GM21423 (cell line): Measurements from ENCODE around the gene KLHL14.
A peak's percentile ranks its signal among the peaks of the same experiment; 100 is the strongest.
"Not testable (repeated sequence)": the region's sequence is repeated elsewhere in the genome, so short reads cannot be mapped to it uniquely, and the experiment has no call there.

ENCODE experiments used
- ATAC-seq: cut with Tn5 transposase; IDR thresholded peaks from one replicate; pipeline ENCODE4 v1.9.1; 2021; ENCODE audit warnings: mild to moderate bottlenecking, moderate library complexity; ENCODE audit not compliant: unreplicated experiment

The KLHL14 gene, protein sequence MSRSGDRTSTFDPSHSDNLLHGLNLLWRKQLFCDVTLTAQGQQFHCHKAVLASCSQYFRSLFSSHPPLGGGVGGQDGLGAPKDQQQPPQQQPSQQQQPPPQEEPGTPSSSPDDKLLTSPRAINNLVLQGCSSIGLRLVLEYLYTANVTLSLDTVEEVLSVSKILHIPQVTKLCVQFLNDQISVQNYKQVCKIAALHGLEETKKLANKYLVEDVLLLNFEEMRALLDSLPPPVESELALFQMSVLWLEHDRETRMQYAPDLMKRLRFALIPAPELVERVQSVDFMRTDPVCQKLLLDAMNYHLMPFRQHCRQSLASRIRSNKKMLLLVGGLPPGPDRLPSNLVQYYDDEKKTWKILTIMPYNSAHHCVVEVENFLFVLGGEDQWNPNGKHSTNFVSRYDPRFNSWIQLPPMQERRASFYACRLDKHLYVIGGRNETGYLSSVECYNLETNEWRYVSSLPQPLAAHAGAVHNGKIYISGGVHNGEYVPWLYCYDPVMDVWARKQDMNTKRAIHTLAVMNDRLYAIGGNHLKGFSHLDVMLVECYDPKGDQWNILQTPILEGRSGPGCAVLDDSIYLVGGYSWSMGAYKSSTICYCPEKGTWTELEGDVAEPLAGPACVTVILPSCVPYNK

DNA sequence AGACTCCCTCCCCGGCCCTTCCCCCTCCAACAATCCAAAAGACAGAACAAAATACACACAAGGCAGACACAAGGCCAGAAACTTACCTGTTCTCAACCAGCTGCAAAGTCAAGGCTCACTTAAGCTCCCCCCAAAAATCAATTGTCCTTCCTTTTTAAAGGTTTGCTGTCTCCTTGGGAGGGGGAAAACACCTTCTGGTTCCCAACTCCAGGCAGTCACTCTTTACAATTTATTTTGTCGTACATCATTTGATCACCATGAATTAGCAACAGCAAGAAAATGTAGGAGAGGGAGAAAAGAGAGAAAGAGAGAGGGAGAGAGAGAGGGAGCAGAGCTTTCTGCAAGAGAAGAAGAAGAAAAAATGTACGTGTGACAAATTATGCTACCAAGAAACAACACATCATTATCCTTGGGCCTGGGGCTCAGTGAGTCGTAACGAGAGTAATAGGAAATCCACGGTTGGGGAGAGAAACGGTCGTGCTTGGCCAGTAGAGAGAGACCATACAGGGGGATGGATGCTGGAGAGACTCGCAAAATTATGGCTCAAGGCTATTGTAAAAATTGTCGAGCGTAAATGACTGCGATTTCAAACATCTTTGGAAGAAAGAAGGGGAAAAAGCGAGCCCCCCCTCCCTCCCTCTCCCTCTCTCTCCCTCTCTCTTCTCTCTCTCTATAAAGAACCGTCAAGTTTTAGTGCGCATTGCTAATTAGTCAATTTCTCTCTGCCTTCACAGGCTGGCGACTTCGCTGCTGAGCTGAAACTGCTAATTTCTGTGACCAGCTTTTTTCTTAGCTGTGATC lies at the start of gene KLHL14:
TSS of gene KLHL14 (minus strand) at position 443 of the 801 bp plus-strand sequence. CDS start 2,432 bp downstream, outside the sequence.
- ATAC-seq: no peak

GRCh38 chr18:32822197-32822596 lies 49.4 kb upstream of the KLHL14 start:
- ATAC-seq: no peak

- no peak for ATAC-seq
These were observed 43.1 kb upstream of the KLHL14 start for GRCh38 chr18:32815881-32816280.

DNA sequence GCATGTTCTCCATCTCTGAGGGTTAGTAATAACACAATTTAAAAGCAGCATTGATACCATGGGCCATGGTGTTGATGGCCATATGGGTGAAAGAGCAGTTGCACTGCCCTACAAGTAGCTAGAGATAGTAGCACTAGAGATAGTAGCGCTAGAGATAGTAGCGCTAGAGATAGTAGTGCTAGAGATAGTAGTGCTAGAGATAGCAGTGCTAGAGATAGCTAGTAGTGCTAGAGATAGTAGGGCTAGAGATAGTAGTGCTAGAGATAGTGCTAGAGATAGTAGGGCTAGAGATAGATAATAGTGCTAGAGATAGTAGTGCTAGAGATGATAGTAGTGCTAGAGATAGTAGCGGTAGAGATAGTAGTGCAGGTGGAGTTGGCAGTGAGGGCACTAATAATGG lies 39.5 kb upstream of the KLHL14 start:
- ATAC-seq: no peak

- ATAC-seq: no peak
These were observed 37.5 kb upstream of the KLHL14 start for GRCh38 chr18:32810314-32810713.

DNA sequence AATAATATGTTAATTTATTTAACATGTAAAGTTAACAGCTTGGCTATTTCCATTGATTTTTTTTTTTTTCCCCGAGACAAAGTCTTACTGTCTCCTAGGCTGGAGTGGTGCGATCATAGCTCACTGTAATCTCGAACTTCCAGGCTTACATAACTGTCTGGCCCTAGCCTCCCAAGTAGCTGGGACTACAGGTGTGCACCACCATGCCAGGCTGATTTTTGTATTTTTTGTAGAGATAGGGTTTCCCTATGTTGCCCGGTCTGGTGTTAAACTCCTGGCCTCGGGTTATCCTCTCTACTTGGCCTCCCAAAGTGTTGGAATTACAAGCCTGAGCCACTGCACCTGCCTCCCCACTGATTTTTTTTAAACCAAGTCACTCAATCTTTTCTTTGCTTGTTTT lies 32.5 kb upstream of the KLHL14 start:
- no peak for ATAC-seq

- no peak for ATAC-seq
These were observed 31.5 kb upstream of the KLHL14 start for GRCh38 chr18:32804134-32804888.

DNA sequence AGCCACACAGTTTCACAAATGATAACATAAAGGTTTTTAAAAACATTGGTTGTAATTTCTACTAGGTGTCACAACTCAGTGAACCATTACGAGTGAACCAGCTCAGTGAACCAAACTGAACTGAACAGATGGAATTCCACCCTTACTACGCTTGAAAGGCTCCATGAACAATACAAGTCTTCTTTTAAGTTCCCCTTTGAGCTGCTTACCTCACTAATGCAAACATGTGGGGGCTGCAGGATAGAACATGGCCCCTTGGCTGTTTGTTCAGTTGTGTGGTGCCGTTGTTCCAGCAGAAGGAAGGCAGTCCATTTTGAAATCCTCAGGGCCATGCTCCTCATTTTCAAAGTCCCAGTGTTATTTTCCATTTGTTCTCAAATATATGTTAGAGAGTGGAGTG lies 30.7 kb upstream of the KLHL14 start:
- ATAC-seq: peak; percentile 94

DNA sequence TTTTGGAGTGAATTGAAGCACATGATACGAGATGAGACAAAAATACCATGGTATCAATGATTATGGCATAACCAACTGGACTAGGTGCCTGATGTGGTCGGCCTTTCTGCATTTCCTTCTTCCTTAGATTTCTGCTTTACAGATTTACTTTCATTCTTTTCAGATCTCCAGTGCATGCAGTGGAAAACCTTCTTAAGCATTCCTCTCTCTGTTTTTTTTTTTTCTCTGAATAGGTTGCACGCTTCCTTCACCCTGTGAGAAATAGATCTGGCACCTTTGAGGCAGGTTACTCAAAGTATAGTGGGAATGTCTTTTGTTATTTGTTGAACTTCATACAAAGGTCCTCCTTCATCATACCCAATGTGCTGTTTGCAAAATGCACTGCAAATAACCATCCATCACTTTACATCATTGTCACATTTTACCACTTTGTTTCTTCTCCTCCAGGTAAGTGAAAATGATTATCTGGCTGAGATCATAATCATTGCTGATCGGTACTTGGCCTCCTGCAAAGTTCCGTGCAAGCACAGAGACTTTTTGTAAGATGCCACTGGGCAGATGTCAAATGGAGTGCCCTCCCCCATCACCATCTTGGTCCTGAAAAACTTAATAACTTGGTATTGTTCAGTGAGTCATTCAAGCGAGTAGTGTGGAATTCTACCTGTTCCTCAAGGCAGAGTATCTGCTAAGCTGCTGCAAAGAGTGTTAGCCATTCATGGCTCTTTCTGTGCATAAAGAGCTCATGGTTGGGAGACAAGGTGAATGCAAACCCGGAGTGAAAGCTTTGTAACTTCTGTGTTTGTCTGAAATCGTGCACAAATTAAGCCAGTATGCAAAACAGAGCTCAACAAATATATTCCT lies 30.0 kb upstream of the KLHL14 start:
- peak; percentile 55 for ATAC-seq

DNA sequence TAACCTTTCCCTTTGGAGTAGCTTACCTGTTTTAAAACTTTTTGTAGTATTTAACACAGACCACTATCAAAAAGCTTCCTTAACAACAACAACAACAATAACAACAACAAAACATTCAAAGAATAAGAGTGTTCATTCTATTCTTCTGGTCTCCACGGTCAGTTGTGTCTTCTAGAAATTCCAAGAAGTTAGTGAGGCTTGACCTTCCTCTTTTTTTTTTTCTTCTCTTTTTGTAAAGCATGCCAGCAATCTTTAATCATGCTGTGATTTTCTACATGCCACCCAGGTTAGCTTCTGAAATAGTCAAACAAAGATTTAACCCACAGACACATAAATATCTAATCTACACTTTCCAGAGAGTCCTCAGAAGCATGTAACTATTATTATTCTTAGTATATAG lies 28.4 kb upstream of the KLHL14 start:
- no peak for ATAC-seq

DNA sequence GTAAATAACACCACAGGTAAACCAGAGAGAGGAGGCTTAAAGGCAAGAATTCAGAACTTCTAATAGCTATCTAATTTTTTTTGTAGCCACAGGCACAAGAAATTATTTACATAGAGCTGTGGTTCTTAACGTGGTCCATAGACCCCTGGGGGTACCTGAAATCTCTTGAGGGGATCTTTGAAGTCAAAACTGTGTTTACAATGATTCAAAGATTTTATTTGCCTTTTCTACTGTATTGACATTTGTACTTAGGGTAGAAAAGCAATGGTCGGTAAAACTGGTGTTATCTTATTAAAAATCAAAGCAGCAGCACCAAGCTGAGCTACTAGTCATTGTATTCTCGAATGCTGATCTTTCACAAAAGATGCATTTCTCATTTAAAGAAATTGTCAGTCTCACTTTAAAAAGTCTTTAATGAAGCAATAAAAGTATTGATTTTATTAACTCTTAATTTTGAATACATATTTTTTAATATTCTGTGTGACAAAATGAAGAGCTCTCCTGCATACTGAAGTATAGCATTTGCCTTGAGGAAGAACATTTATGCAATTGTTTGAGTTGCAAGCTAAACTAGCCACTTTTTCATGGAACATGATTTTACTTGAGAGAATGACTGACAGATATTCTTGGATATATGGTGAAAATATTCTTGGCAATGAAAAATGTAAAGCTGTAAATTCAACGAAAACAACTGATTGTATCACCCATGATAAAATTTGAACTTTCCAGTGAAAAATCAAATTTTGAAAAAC lies 25.6 kb upstream of the KLHL14 start:
- no peak for ATAC-seq

- not testable (repeated sequence) for ATAC-seq
These were observed 21.8 kb upstream of the KLHL14 start for GRCh38 chr18:32794667-32795066.

GRCh38 chr18:32779010-32779409 lies 6.2 kb upstream of the KLHL14 start:
- ATAC-seq: no peak

DNA sequence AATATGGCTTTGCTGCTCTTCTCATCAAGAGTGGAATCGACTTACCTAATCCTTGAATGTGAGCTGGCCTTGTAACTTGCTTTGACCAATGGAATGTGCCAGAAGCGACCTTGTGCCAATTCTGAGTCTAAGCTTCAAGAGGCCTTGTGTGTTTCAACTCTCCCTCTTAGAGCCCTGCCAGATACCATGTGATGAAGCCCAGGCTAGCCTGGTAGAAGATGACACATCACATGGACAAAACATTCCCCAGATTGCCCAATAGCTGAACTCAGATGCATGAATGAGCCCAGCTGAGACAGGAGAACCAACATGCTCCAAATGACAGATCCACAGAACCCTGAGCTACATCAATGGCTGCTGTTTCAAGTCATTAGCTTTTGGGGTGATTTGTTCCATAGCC lies 4.2 kb upstream of the KLHL14 start:
- ATAC-seq: no peak

GRCh38 chr18:32776561-32776960 lies 3.7 kb upstream of the KLHL14 start:
- ATAC-seq: no peak

- ATAC-seq: no peak
These were observed 2.8 kb upstream of the KLHL14 start for GRCh38 chr18:32775628-32776027.

GRCh38 chr18:32773382-32773712 lies 524 bp upstream of the KLHL14 start:
- ATAC-seq: no peak

- ATAC-seq: no peak
These were observed 797 bp downstream of the KLHL14 start for GRCh38 chr18:32771871-32772580.
